Uterus (tissue), 2 donors: ENCODE measurements around the gene DDHD1.

Experiments
- CTCF ChIP-seq, 4 experiments: fragments of 200-600 bp in 2 of 4; fragments of 450-650 bp in 2 of 4; sonication (generic) in 2 of 4; IDR thresholded peaks; one replicate each; pipeline ENCODE4 v1.5.1; 2016 to 2019; ENCODE audit warnings: antibody characterized with exemption in 4 of 4, mild to moderate bottlenecking in 2 of 4, moderate library complexity in 1 of 4
- POLR2A ChIP-seq, 2 donors: fragments of 450-650 bp; IDR thresholded peaks; one replicate each; pipeline ENCODE4 v1.6.1; 2016; ENCODE audit warnings: antibody characterized with exemption in 2 of 2, mild to moderate bottlenecking in 1 of 2, moderate library complexity in 1 of 2

GRCh38 chr14:53042480-53042879 is 110.6 kb downstream of the DDHD1 start:
- TF ChIP-seq CTCF (IDR thresholded peaks at IDR 0.05) (no peak), POLR2A (IDR thresholded peaks at IDR 0.05) (no peak)
